Effector memory CD8-positive, alpha-beta T cell (primary cell): ENCODE data around the gene N4BP2L2.
A peak's percentile ranks its signal among the peaks of the same experiment; 100 is the strongest.

Experiments used
- ATAC-seq: fragments of 150-1000 bp; cut with Tn5 transposase; replicated peaks from 2 replicates; pipeline ENCODE4 v1.10.0; 2021; ENCODE audit warnings: mild to moderate bottlenecking, moderate library complexity
- DNase-seq, 3 experiments: peaks; one replicate each; pipeline ENCODE4 v3.0.0; 2021
- H3K27ac Mint-ChIP-seq, 2 donors: one replicate each; pipeline ENCODE4 v1.8.0; 2022; ENCODE audit warnings: mild to moderate bottlenecking in 2 of 2, mixed read lengths in 2 of 2, moderate library complexity in 2 of 2
- H3K27me3 Mint-ChIP-seq, 2 donors: one replicate each; pipeline ENCODE4 v1.8.0; 2022; ENCODE audit warnings: mixed read lengths in 2 of 2
- H3K36me3 Mint-ChIP-seq: one replicate; pipeline ENCODE4 v1.8.0; 2022; ENCODE audit warnings: mild to moderate bottlenecking, moderate library complexity, mixed read lengths; ENCODE audit not compliant: insufficient read depth
- H3K4me1 Mint-ChIP-seq, 2 donors: one replicate each; pipeline ENCODE4 v1.8.0; 2022; ENCODE audit warnings: low read depth in 2 of 2, mixed read lengths in 2 of 2
- H3K4me3 Mint-ChIP-seq, 2 donors: one replicate each; pipeline ENCODE4 v1.8.0; 2022; ENCODE audit warnings: mild to moderate bottlenecking in 2 of 2, mixed read lengths in 2 of 2, moderate library complexity in 2 of 2
- H3K9me3 Mint-ChIP-seq, 2 donors: one replicate each; pipeline ENCODE4 v1.8.0; 2022; ENCODE audit warnings: mixed read lengths in 2 of 2

N4BP2L2 gene

DNA sequence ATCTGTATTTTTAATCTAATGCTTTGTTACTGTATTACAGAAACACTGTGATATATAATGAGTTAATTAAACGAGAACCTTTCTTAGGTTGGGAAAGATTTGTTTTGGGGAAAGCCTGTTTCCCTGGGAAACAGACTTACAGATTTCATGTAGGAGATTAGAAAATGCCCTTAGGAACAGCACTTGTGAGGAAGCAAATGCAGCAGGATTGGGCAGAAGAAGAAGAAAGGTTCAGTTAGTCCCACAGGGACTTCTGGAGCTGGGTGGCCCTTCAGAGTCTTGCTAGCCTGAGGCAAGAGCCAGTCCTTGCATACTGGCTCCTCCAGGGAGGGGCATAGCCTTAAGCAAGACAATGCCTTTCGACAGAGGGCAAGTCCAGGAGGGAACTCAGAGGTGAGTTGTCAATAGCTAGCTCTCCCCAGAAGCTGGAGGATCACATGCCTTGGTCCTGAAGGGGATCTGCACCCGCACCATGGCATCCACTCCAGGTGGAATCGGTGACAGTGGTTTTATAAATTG, 147.4 kb downstream of the N4BP2L2 start:
- Mint-ChIP-seq H3K36me3 (no peaks in the 10 kb centered on the region), H3K4me1 (peaks cover 6 to 23% of the 10 kb centered on the region in 2 donors), H3K27ac (peak overlapping the region in 1 of 2 donors; percentile 48), H3K4me3 (no peak overlapping the region), H3K9me3 (no peaks in the 10 kb centered on the region), H3K27me3 (no peaks in the 10 kb centered on the region)
- ATAC-seq (no peak), DNase-seq (no peak)

DNA sequence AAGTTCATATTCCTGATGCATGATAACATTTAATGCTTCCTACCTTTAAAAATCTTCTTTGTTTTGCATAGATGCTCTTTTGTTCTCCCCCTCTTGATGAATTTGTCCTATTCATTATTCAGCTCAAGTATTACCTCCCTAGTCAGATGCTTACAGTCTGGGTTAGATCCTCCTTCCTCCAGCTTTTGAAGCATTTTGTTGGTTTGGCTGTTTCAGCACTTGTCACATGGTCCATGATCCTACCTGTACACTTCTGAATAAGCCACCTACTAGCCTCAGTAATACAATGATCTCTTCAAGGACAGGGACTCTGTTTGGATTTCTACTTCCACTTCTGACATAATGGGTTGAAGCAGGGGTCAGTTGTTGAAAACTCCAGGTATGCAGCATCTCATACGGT, 148.1 kb downstream of the N4BP2L2 start:
- Mint-ChIP-seq H3K9me3 (no peaks in the 10 kb centered on the region), H3K36me3 (no peaks in the 10 kb centered on the region), H3K27ac (peak overlapping the region in 1 of 2 donors; percentile 48), H3K4me1 (peaks cover 6 to 23% of the 10 kb centered on the region in 2 donors), H3K4me3 (peak overlapping the region in 1 of 2 donors; percentile 48), H3K27me3 (no peaks in the 10 kb centered on the region)
- ATAC-seq, result peak; percentile 52
- no peak for DNase-seq

DNA sequence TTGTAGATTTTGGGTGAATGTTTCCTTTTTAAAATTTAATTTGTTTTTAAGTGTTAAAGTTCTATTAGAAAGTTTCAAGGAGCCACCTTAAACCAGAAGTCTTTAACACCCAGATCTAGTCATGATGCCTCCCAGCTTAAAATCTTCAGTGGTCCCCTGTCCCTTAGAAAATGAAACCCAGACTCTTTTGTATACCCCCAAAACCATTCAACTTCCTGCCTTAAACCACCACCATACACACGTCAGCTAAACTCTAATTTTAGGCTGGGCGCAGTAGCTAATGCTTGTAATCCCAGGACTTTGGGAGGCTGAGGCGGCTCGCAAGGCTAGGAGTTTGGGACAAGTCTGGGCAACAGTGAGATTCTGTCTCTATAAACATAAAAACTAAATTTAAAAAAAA, 148.5 kb downstream of the N4BP2L2 start:
- ATAC-seq (peak; percentile 95), DNase-seq (peak in 1 of 3 experiments; percentile 12)
- no peaks in the 10 kb centered on the region for H3K27me3 Mint-ChIP-seq
- peaks cover 6 to 23% of the 10 kb centered on the region in 2 donors for H3K4me1 Mint-ChIP-seq
- H3K27ac Mint-ChIP-seq, result peak overlapping the region in 1 of 2 donors; percentile 48
- peak overlapping the region; percentile 6 to 48 for H3K4me3 Mint-ChIP-seq
- no peaks in the 10 kb centered on the region for H3K36me3 Mint-ChIP-seq
- H3K9me3 Mint-ChIP-seq, result no peaks in the 10 kb centered on the region

DNA sequence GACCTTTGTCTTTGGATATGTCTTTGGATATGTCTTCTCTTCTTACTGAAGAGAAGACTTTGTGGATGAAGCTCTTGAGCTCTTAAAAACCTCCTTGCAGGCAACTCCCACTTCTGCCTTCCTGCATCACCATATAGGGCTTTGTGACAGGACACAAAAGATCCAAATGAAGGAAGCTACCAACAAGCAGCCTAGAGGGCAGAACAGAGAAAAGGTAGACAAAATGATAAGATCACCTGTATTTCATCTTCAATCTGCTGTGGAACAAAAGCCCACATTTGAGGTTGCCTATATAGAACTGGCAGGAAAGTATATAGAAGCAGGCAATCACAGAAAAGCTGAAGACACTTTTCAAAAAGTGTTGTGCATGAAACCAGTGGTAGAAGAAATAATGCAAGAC, 153.2 kb downstream of the N4BP2L2 start:
- Mint-ChIP-seq H3K36me3 (no peaks in the 10 kb centered on the region), H3K9me3 (no peaks in the 10 kb centered on the region), H3K4me3 (no peak overlapping the region), H3K27ac (no peak overlapping the region), H3K27me3 (no peaks in the 10 kb centered on the region), H3K4me1 (peaks cover 3 to 15% of the 10 kb centered on the region in 2 donors)
- no peak for ATAC-seq
- no peak for DNase-seq

DNA sequence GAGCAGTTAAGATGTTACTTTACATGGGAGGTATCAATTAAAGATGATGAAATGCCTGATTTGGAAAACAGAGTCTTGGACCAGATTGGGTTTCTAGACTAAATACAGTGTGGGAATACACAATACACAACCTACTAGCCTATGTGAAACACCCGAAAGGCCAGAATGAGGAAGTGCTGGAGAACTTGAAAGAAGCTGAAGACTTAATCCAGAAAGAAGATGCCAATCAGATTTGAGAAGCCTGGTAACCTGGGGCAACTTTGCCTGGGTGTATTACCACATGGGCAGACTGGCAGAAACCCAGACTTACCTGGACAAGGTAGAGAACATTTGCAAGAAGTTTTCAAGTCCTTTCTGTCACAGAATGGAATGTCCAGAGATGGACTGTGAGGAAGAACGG, 153.9 kb downstream of the N4BP2L2 start:
- H3K36me3 Mint-ChIP-seq, result no peaks in the 10 kb centered on the region

DNA sequence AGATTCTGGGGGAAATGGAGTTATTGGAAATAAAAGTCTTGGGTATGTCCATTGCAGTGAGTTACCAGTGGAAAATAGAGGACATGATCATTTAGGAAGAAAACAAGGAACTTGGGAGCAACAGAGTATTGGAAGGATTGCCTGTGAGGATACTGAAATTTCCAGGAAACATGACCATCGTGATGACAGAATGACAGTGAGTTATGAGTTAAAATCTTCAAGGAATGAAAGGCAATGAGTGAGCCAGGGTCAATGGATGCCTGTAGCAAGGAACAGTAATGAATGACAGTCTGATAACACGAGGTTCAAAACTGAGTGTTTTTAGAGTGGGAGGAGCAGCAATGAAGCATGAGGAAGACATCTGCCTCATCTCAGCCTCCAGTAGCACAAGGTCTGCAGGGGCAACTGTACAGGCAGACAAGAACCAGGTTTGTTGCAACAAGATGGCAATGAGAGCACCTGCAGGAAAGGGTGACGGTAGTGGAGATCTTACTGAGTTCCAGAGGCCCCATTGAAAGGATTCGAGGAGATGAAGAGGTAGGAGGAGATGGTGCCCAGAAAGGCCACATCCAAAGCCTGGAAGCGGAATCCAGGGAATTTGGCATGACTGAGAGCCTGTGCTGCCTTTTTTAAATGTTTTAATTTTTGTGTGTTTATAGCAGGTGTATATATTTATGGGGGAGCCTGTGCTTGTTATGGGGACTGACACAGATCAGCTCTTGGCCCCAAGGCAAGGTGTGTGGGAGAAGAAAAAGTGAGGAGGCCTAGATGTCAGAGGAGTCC, 154.6 kb downstream of the N4BP2L2 start:
- no peak for ATAC-seq
- Mint-ChIP-seq H3K9me3 (no peaks in the 10 kb centered on the region), H3K27ac (no peak overlapping the region), H3K4me3 (no peak overlapping the region), H3K27me3 (no peaks in the 10 kb centered on the region), H3K36me3 (no peaks in the 10 kb centered on the region), H3K4me1 (peaks cover 0 to 3% of the 10 kb centered on the region in 2 donors)
- no peak for DNase-seq

More for the DNA sequence above, 153.9 kb downstream of the N4BP2L2 start:
- peaks cover 2 to 8% of the 10 kb centered on the region in 2 donors for H3K4me1 Mint-ChIP-seq
- ATAC-seq (no peak), DNase-seq (no peak)
- H3K4me3 Mint-ChIP-seq, result no peak overlapping the region
- no peak overlapping the region for H3K27ac Mint-ChIP-seq
- no peaks in the 10 kb centered on the region for H3K9me3 Mint-ChIP-seq
- H3K27me3 Mint-ChIP-seq, result no peaks in the 10 kb centered on the region
